A549 (cell line): Measurements from ENCODE around the gene LMO2. TPM values are rescaled to one million over a fixed set of nuclear protein-coding genes. Genes with fewer than 3 reads are reported as not detected.

Experiments
- ATAC-seq, 2 experiments: fragments of 200-7000 bp in 1 of 2; fragments of >200 bp in 1 of 2; cut with Nextera tagmentation in 1 of 2; cut with Tn5 transposase in 1 of 2; 3 replicates each; pipeline versions ENCODE4 v1.8.0 to v1.9.1; 2018 to 2020; ENCODE audit warnings: mild to moderate bottlenecking in 1 of 2, moderate library complexity in 1 of 2
- CTCF ChIA-PET: fragments of 300-600 bp; sonication (Branson Sonifier 250); formaldehyde crosslinking; extraction: SDS; loops from one replicate; lab custom pipeline; 2021; ENCODE audit warnings: antibody characterized with exemption, inconsistent platforms; lab: Yijun Ruan, JAX
- POLR2A ChIA-PET: fragments of 350-600 bp; formaldehyde crosslinking; extraction: SDS; loops from one replicate; lab custom pipeline; 2021; ENCODE audit warnings: antibody characterized with exemption, inconsistent platforms; lab: Yijun Ruan, JAX
- DNase-seq, 2 experiments: peaks; one replicate each; pipeline versions ENCODE4 v3.0.0 to v3.0.0-alpha.2; 2011 to 2016; ENCODE audit warnings: low read depth in 1 of 2, low spot score in 1 of 2
- FAIRE-seq: peaks from 2 replicates; lab custom pipeline; 2011; peaks lifted over from hg19 to GRCh38; lab: Jason Lieb, UNC
- H3K27ac ChIP-seq, 2 experiments: fragments of >200 bp; sonication (Bioruptor Twin); formaldehyde crosslinking; 3 replicates each; pipeline ENCODE4 v1.5.1; 2016 to 2017
- H3K4me1 ChIP-seq: fragments of >200 bp; sonication (Bioruptor Twin); formaldehyde crosslinking; 3 replicates; pipeline ENCODE4 v1.6.1; 2016
- H3K4me2 ChIP-seq: fragments of >200 bp; sonication (Bioruptor Twin); formaldehyde crosslinking; 3 replicates; pipeline ENCODE4 v1.6.1; 2016
- H3K4me3 ChIP-seq: fragments of >200 bp; sonication (Bioruptor Twin); formaldehyde crosslinking; 3 replicates; pipeline ENCODE4 v1.5.1; 2016
- H3K9me3 ChIP-seq: fragments of >200 bp; sonication (Bioruptor Twin); formaldehyde crosslinking; 3 replicates; pipeline ENCODE4 v1.6.1; 2016
- BCL3 ChIP-seq: fragments of >200 bp; sonication (Bioruptor Twin); formaldehyde crosslinking; IDR thresholded peaks from 3 replicates; pipeline ENCODE4 v1.6.1; 2016
- BHLHE40 ChIP-seq: IDR thresholded peaks from 2 replicates; pipeline ENCODE4 v1.6.1; 2012; ENCODE audit warnings: low read depth, low read length, inconsistent platforms
- CBX2 ChIP-seq: fragments of 200-600 bp; sonication (generic); IDR thresholded peaks from 2 replicates; pipeline ENCODE4 v1.6.1; 2016; ENCODE audit warnings: low read depth, mild to moderate bottlenecking, borderline replicate concordance
- CBX8 ChIP-seq: fragments of 200-600 bp; sonication (generic); IDR thresholded peaks from 2 replicates; pipeline ENCODE4 v1.6.1; 2016
- CHD4 ChIP-seq: fragments of 200-600 bp; sonication (generic); IDR thresholded peaks from 2 replicates; pipeline ENCODE4 v1.6.1; 2016; ENCODE audit warnings: antibody characterized with exemption, mild to moderate bottlenecking, borderline replicate concordance
- CTCF ChIP-seq: fragments of >200 bp; sonication (Bioruptor Twin); formaldehyde crosslinking; IDR thresholded peaks from 3 replicates; pipeline ENCODE4 v1.5.1; 2016
- EHF ChIP-seq: fragments of 250-450 bp; sonication (Bioruptor Pico); IDR thresholded peaks from 2 replicates; pipeline ENCODE4 v1.5.0; 2020; ENCODE audit warnings: mild to moderate bottlenecking
- EHMT2 ChIP-seq: fragments of 200-600 bp; sonication (generic); IDR thresholded peaks from 2 replicates; pipeline ENCODE4 v1.6.1; 2016; ENCODE audit warnings: antibody characterized with exemption, low read depth, mild to moderate bottlenecking, moderate library complexity
- ESRRA ChIP-seq: fragments of 150-350 bp; IDR thresholded peaks from 2 replicates; pipeline ENCODE4 v1.6.1; 2014; ENCODE audit warnings: mild to moderate bottlenecking, low read length, borderline replicate concordance
- FOSL2 ChIP-seq, 2 experiments: fragments of 450-650 bp in 1 of 2; fragments of >200 bp in 1 of 2; sonication (Bioruptor Twin) in 1 of 2; formaldehyde crosslinking; IDR thresholded peaks; 2 replicates each; pipeline versions ENCODE4 v1.5.0 to v1.6.1; 2016 to 2020; ENCODE audit warnings: mild to moderate bottlenecking in 1 of 2, moderate library complexity in 1 of 2
- HEYL ChIP-seq: fragments of 250-450 bp; sonication (Bioruptor Pico); IDR thresholded peaks from 2 replicates; pipeline ENCODE4 v1.8.0; 2021; ENCODE audit warnings: mild to moderate bottlenecking, moderate library complexity
- HMGXB4 ChIP-seq: fragments of 250-450 bp; sonication (Bioruptor Pico); IDR thresholded peaks from 2 replicates; pipeline ENCODE4 v1.5.0; 2021; ENCODE audit warnings: mild to moderate bottlenecking, moderate library complexity, borderline replicate concordance
- HOXB13 ChIP-seq: fragments of 250-450 bp; sonication (Bioruptor Pico); IDR thresholded peaks from 2 replicates; pipeline ENCODE4 v1.5.0; 2020; ENCODE audit warnings: low read depth, mild to moderate bottlenecking, moderate library complexity
- JUN ChIP-seq, 2 experiments: fragments of >200 bp; sonication (Bioruptor Twin); formaldehyde crosslinking; IDR thresholded peaks; 2 replicates in 1 of 2; 3 replicates in 1 of 2; pipeline ENCODE4 v1.6.1; 2016 to 2017
- MAFK ChIP-seq: fragments of 450-650 bp; IDR thresholded peaks from 2 replicates; pipeline ENCODE4 v1.6.1; 2014; ENCODE audit not compliant: partially characterized antibody
- MAX ChIP-seq: IDR thresholded peaks from 2 replicates; pipeline ENCODE4 v1.6.1; 2012
- MAZ ChIP-seq: fragments of 150-350 bp; IDR thresholded peaks from 2 replicates; pipeline ENCODE4 v1.6.1; 2014; ENCODE audit warnings: antibody characterized with exemption, low read depth, low read length, borderline replicate concordance
- PBX3 ChIP-seq: IDR thresholded peaks from 2 replicates; pipeline ENCODE4 v1.6.1; 2012
- PHF8 ChIP-seq: fragments of 200-600 bp; sonication (generic); IDR thresholded peaks from 2 replicates; pipeline ENCODE4 v1.6.1; 2016; ENCODE audit warnings: low read depth, mild to moderate bottlenecking, antibody characterized with exemption, moderate library complexity, borderline replicate concordance
- RCOR1 ChIP-seq: fragments of 150-350 bp; IDR thresholded peaks from 2 replicates; pipeline ENCODE4 v1.6.1; 2014; ENCODE audit warnings: antibody characterized with exemption, low read length, low read depth
- RFX5 ChIP-seq: fragments of 450-650 bp; IDR thresholded peaks from 2 replicates; pipeline ENCODE4 v1.7.1; 2014; ENCODE audit warnings: antibody characterized with exemption, mild to moderate bottlenecking, moderate library complexity
- TFCP2L1 ChIP-seq: fragments of 250-450 bp; sonication (Bioruptor Pico); IDR thresholded peaks from 2 replicates; pipeline ENCODE4 v1.5.0; 2021; ENCODE audit warnings: mild to moderate bottlenecking
- ZC3H11A ChIP-seq: fragments of 450-650 bp; IDR thresholded peaks from 2 replicates; pipeline ENCODE4 v1.6.1; 2014; ENCODE audit warnings: antibody characterized with exemption, mild to moderate bottlenecking
- ZNF302 ChIP-seq: fragments of 250-450 bp; sonication (Bioruptor Pico); IDR thresholded peaks from 2 replicates; pipeline ENCODE4 v1.9.0; 2021; ENCODE audit warnings: inconsistent platforms, mild to moderate bottlenecking, moderate library complexity
- ZSCAN20 ChIP-seq: fragments of 250-450 bp; sonication (Bioruptor Pico); IDR thresholded peaks from 2 replicates; pipeline ENCODE4 v1.8.0; 2022; ENCODE audit warnings: mild to moderate bottlenecking, moderate library complexity
- WGBS: methylation state at CpG from one replicate; pipeline ENCODE4 v1.1.6; 2017; ENCODE audit errors: missing lambda C conversion rate; 5-methylcytosine and 5-hydroxymethylcytosine counted together
- polyA plus RNA-seq, 4 experiments: library from polyadenylated mRNA; depleted of rRNA in 3 of 4; stranded (reverse); fragments of >200 nt; fragmentation: RNase III in 1 of 4; extraction: RNeasy Plus Mini Kit Qiagen cat#74134 plus additional on column Dnase treatment in 1 of 4; gene quantifications; 2 replicates in 3 of 4; 3 replicates in 1 of 4; pipeline ENCODE4 v1.2.3, GENCODE V29; 2011 to 2017

The LMO2 gene
- polyA plus RNA-seq, 2 of the 4 experiments (the other 2 are of a cell fraction), result 0.12 to 0.15 TPM

- H3K4me1 ChIP-seq, result no peaks in the 10 kb centered on the region
- H3K9me3 ChIP-seq, result no peaks in the 10 kb centered on the region
- TF ChIP-seq HMGXB4 (CRISPR knock-in tag) (no peak), CTCF (no peak), RFX5 (no peak), FOSL2 (IDR thresholded peaks at IDR 0.05) (no peak), FOSL2 (CRISPR knock-in tag; IDR thresholded peaks at IDR 0.05) (no peak), HOXB13 (CRISPR knock-in tag) (no peak), MAX (no peak), ZC3H11A (no peak), CBX2 (no peak), CHD4 (no peak), HEYL (CRISPR knock-in tag) (no peak), RCOR1 (no peak)
- H3K4me2 ChIP-seq, result no peak overlapping the region
- ChIA-PET POLR2A (no interaction called here), CTCF (interaction anchor here (1.7 to 9.9 kb wide), 2 partner anchors 21 to 121 kb away, joined by 3 to 245 read pairs; no protein-coding TSS in a partner anchor)
- WGBS, result 9% methylated on average over 2 of the region's 2 CpGs
- DNase-seq (no peak), FAIRE-seq (no peak), ATAC-seq (no peak)
- no peak overlapping the region for H3K4me3 ChIP-seq
- no peak overlapping the region for H3K27ac ChIP-seq
These were observed 36.4 kb downstream of the LMO2 start for GRCh38 chr11:33855500-33855899.

GRCh38 chr11:33848717-33849390 is 43.0 kb downstream of the LMO2 start:
- no peak for TF ChIP-seq JUN (IDR thresholded peaks at IDR 0.05)
- no peak for TF ChIP-seq BCL3
- no peak for TF ChIP-seq PHF8
- TF ChIP-seq MAZ, result no peak
- H3K4me2 ChIP-seq, result no peak overlapping the region
- ATAC-seq (no peak), DNase-seq (no peak), FAIRE-seq (no peak)
- WGBS, result 24% methylated on average over 6 of the region's 6 CpGs
- H3K4me3 ChIP-seq, result no peak overlapping the region
- no peaks in the 10 kb centered on the region for H3K9me3 ChIP-seq
- ChIA-PET CTCF (interaction anchor here (0.6 to 5.0 kb wide), 7 partner anchors 8 to 325 kb away, joined by 3 to 18 read pairs (median 9); no protein-coding TSS in a partner anchor), POLR2A (no interaction called here)
- H3K4me1 ChIP-seq, result no peaks in the 10 kb centered on the region
- H3K27ac ChIP-seq, result no peak overlapping the region

- ChIA-PET CTCF (interaction anchor here (1.3 to 5.0 kb wide), 5 partner anchors 11 to 141 kb away, joined by 7 to 18 read pairs (median 10); no protein-coding TSS in a partner anchor), POLR2A (no interaction called here)
- Histone ChIP-seq H3K4me3 (no peak overlapping the region), H3K4me1 (no peaks in the 10 kb centered on the region), H3K27ac (no peak overlapping the region), H3K4me2 (no peak overlapping the region), H3K9me3 (no peaks in the 10 kb centered on the region)
- DNase-seq, result no peak
- no peak for FAIRE-seq
- ATAC-seq, result no peak
- 19% methylated on average over 1 of the region's 1 CpG for WGBS
- TF ChIP-seq BCL3 (no peak), ZSCAN20 (no peak), CBX8 (no peak), BHLHE40 (no peak), TFCP2L1 (CRISPR knock-in tag) (no peak), ESRRA (no peak), EHMT2 (no peak), HEYL (CRISPR knock-in tag) (no peak), ZNF302 (CRISPR knock-in tag) (no peak), EHF (CRISPR knock-in tag) (no peak), MAFK (no peak), PBX3 (no peak)
These were observed 44.6 kb downstream of the LMO2 start for GRCh38 chr11:33847251-33847650.
